Type B pancreatic cell (in vitro differentiated cells): ENCODE measurements around the gene EIF2A. TPM values are rescaled to one million over a fixed set of nuclear protein-coding genes. Genes with fewer than 3 reads are reported as not detected.

Experiments used
- DNase-seq: peaks from one replicate; pipeline ENCODE4 v3.0.0; 2021; ENCODE audit warnings: mixed read lengths; ENCODE audit not compliant: unreplicated experiment; ENCODE audit errors: extremely low spot score
- H3K27ac Mint-ChIP-seq: 2 replicates; pipeline ENCODE4 v1.8.0; 2021; ENCODE audit warnings: mild to moderate bottlenecking, mixed read lengths
- H3K27me3 Mint-ChIP-seq: 2 replicates; pipeline ENCODE4 v1.8.0; 2021; ENCODE audit warnings: mixed read lengths
- H3K36me3 Mint-ChIP-seq: 2 replicates; pipeline ENCODE4 v1.8.0; 2021; ENCODE audit warnings: mixed read lengths
- H3K4me1 Mint-ChIP-seq: one replicate; pipeline ENCODE4 v1.8.0; 2021; ENCODE audit warnings: mixed read lengths; ENCODE audit not compliant: unreplicated experiment
- H3K4me3 Mint-ChIP-seq: 2 replicates; pipeline ENCODE4 v1.8.0; 2021; ENCODE audit warnings: mild to moderate bottlenecking, mixed read lengths
- H3K9me3 Mint-ChIP-seq: 2 replicates; pipeline ENCODE4 v1.8.0; 2021; ENCODE audit warnings: mixed read lengths
- total RNA-seq: library from RNA; stranded (reverse); gene quantifications from 2 replicates; pipeline ENCODE4 v1.2.1, GENCODE V29; 2021; ENCODE audit warnings: low replicate concordance
- TF ChIP-seq, protein P1 (sequence below): fragments of 200-600 bp; sonication (generic); conservative IDR thresholded peaks from 2 replicates; pipeline ENCODE4 v1.5.0; 2021; ENCODE audit warnings: antibody characterized with exemption, mild to moderate bottlenecking

Gene EIF2A
- total RNA-seq, 1 donor from 2014 or later, result 58.3 TPM

GRCh38 chr3:150535204-150535603 lies 11.4 kb upstream of the EIF2A start:
- Mint-ChIP-seq H3K4me1 (peaks cover 12% of the 10 kb centered on the region), H3K27me3 (peaks cover 3% of the 10 kb centered on the region), H3K9me3 (no peaks in the 10 kb centered on the region), H3K36me3 (no peaks in the 10 kb centered on the region), H3K4me3 (no peak overlapping the region), H3K27ac (no peak overlapping the region)
- TF ChIP-seq, protein P1, sequence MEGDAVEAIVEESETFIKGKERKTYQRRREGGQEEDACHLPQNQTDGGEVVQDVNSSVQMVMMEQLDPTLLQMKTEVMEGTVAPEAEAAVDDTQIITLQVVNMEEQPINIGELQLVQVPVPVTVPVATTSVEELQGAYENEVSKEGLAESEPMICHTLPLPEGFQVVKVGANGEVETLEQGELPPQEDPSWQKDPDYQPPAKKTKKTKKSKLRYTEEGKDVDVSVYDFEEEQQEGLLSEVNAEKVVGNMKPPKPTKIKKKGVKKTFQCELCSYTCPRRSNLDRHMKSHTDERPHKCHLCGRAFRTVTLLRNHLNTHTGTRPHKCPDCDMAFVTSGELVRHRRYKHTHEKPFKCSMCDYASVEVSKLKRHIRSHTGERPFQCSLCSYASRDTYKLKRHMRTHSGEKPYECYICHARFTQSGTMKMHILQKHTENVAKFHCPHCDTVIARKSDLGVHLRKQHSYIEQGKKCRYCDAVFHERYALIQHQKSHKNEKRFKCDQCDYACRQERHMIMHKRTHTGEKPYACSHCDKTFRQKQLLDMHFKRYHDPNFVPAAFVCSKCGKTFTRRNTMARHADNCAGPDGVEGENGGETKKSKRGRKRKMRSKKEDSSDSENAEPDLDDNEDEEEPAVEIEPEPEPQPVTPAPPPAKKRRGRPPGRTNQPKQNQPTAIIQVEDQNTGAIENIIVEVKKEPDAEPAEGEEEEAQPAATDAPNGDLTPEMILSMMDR, result no peak
- no peak for DNase-seq

DNA sequence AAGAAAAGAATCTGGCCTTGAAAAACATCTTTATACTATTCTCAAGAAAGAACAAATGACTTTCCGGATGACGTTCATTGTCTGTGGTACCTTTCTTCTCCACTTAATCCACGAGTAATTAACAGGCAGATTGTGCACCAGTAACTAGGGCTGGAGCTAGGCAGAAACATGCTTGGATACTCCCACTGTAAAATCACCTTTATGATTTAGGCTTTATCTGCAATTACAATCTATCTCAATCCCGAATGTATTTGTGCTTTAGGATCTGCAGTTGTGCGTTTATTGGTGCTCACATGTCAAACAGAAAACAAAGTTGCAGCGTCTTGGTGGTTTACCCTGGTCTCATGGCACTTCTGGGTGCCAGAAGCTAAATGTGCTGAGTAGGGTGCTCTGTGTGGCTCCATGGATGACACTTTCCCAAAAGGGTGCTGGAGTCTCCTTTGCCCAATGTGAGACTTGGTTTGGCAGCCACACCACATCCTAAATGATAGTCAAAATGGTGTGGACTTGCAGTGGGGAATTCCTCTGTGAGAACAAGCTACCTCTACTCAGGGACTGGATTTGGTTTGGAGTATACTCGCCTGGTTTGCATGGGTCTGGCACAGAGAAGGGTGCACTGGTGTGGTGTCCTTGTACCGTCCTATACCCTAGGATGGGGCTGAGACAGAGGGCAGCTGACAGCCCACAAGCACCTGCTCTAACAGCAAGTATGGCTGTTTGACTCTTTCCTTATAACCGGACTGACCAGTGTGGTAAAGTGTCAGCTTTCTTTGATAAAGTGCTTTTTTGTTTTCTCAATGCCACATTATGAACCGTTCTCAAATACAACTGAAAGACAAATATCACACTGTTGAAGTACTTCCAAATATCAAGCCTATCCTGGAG lies 8.0 kb upstream of the EIF2A start:
- no peaks in the 10 kb centered on the region for H3K27me3 Mint-ChIP-seq
- H3K4me1 Mint-ChIP-seq, result peaks cover 15% of the 10 kb centered on the region
- DNase-seq, result no peak
- H3K36me3 Mint-ChIP-seq, result peaks cover 10% of the 10 kb centered on the region
- peak overlapping the region; percentile 30 for H3K27ac Mint-ChIP-seq
- H3K9me3 Mint-ChIP-seq, result no peaks in the 10 kb centered on the region
- H3K4me3 Mint-ChIP-seq, result peak overlapping the region; percentile 2
- TF ChIP-seq, protein P1, result no peak

DNA sequence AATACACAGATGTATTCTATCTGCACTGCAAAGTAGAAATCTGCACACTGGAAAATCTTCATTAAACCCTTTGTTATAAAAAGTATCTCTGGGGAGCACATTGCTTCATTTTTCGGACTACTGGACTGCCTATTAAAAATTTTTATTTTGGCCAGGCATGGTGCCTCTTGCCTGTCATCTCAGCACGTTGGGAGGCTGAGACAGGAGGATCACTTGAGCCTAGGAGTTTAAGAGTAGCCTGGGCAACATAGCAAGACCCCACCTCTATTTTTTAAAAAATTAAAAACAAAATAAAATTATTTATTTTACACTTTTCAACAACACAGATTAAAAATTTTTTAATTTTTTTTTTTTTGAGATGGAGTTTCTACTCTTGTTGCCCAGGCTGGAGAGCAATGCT lies 6.3 kb upstream of the EIF2A start:
- no peak overlapping the region for H3K27ac Mint-ChIP-seq

DNA sequence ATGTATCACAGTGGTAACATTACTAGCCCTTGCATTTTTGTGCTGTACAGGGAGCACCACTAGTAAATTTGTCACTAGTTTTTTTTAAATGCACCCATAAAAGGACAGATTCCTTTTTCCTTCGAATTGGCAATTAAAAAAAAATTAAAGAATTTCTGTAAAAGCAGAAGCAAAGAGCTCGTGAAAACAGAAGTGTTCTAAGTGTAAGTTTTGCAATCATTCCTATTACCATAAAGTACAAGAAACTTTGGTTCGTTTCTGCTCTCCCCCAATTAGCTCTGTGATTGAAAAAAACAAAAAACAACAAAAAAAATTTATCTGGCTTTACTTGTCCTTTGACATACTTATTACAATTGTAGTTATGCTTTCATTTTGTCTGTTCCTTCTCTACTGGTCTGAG lies 5.6 kb upstream of the EIF2A start:
- Mint-ChIP-seq H3K9me3 (no peaks in the 10 kb centered on the region), H3K27ac (no peak overlapping the region), H3K4me1 (peaks cover 25% of the 10 kb centered on the region), H3K4me3 (no peak overlapping the region), H3K36me3 (peaks cover 16% of the 10 kb centered on the region), H3K27me3 (no peaks in the 10 kb centered on the region)
- TF ChIP-seq, protein P1, result no peak
- DNase-seq, result no peak

More for the DNA sequence above, 6.3 kb upstream of the EIF2A start:
- Mint-ChIP-seq H3K4me1 (peaks cover 25% of the 10 kb centered on the region), H3K9me3 (no peaks in the 10 kb centered on the region), H3K4me3 (no peak overlapping the region), H3K36me3 (peaks cover 16% of the 10 kb centered on the region), H3K27me3 (no peaks in the 10 kb centered on the region)
- no peak for DNase-seq
- TF ChIP-seq, protein P1, result no peak

- H3K27ac Mint-ChIP-seq, result peak overlapping the region; percentile 6
- H3K4me1 Mint-ChIP-seq, result peaks cover 33% of the 10 kb centered on the region
- DNase-seq, result no peak
- no peaks in the 10 kb centered on the region for H3K9me3 Mint-ChIP-seq
- peaks cover 16% of the 10 kb centered on the region for H3K36me3 Mint-ChIP-seq
- no peaks in the 10 kb centered on the region for H3K27me3 Mint-ChIP-seq
- no peak overlapping the region for H3K4me3 Mint-ChIP-seq
- TF ChIP-seq, protein P1, result no peak
Measured at GRCh38 chr3:150543128-150543527, 3.5 kb upstream of the EIF2A start.
